Vagina (tissue), 2 donors: Measurements from ENCODE around the gene GABARAP.

Source experiments
- CTCF ChIP-seq, 3 experiments: fragments of 450-650 bp in 2 of 3; fragments of 200-600 bp in 1 of 3; sonication (generic) in 1 of 3; IDR thresholded peaks; one replicate each; pipeline ENCODE4 v1.5.1; 2017 to 2019; ENCODE audit warnings: antibody characterized with exemption in 3 of 3, mild to moderate bottlenecking in 2 of 3, moderate library complexity in 2 of 3
- POLR2A ChIP-seq, 2 donors: fragments of 450-650 bp; IDR thresholded peaks; one replicate each; pipeline ENCODE4 v1.6.1; 2017; ENCODE audit warnings: antibody characterized with exemption in 2 of 2, mild to moderate bottlenecking in 2 of 2, moderate library complexity in 2 of 2

DNA sequence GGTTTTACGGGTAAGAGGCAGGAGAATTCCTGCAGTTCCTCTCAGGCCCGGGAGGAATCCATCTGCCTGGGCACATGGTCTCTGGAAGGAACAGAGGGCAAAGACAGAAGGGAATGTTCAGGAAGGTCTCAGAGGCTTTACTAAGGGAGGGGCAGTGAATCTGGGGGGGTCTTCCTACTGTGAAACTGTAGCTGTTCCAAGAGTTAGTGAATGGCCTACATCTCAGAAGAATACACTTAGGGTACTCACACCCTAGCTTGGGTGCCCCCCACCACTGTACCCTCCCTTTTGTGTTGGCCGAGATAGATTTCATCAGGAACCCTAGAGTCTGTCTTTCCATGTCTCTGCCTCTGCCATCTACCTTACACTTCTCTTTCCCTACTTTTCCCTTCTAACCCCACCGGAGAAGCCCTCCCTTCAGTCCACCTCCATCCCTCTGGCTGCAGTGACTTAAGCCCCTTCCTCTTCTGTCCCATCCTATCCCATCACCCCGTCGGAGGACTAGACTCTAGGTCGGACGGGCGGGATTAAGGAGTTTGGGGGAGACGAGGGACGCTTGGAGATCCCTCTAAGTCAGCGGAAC lies 22.9 kb downstream of the GABARAP start:
- TF ChIP-seq CTCF (IDR thresholded peaks at IDR 0.05) (peak in 1 of 3 experiments; percentile 30), POLR2A (IDR thresholded peaks at IDR 0.05) (no peak)
